ENCODE results near the gene CDC42EP5.

Gene CDC42EP5

GRCh38 chr19:54436628-54437252 lies 36.4 kb downstream of the CDC42EP5 start:
- no peak for TF ChIP-seq CTCF (IDR thresholded peaks at IDR 0.05; ENCODE audit: insufficient read depth, low read length, missing control alignments)
- no peak overlapping the region for H3K4me3 ChIP-seq (ENCODE audit: low read depth, low read length)
- DNase-seq (ENCODE audit: low read depth, low spot score): no peak
- POLR2A ChIA-PET: interaction anchor here (1.1 kb wide), 1 partner anchor 12 kb away, joined by 4 read pairs; the partner anchor contains the start of gene LENG8
- CTCF ChIA-PET: no interaction called here

GRCh38 chr19:54436031-54436523 lies 37.0 kb downstream of the CDC42EP5 start:
- CTCF ChIA-PET: no interaction called here
- DNase-seq (ENCODE audit: low read depth, low spot score): no peak
- POLR2A ChIA-PET: interaction anchor here (1.1 kb wide), 1 partner anchor 13 kb away, joined by 4 read pairs; the partner anchor contains the start of gene LENG8
- no peak overlapping the region for H3K4me3 ChIP-seq (ENCODE audit: low read depth, low read length)
- TF ChIP-seq CTCF (IDR thresholded peaks at IDR 0.05; ENCODE audit: insufficient read depth, low read length, missing control alignments): no peak

- ChIA-PET POLR2A (interaction anchor here (1.1 kb wide), 1 partner anchor 13 kb away, joined by 4 read pairs; the partner anchor contains the start of gene LENG8), CTCF (no interaction called here)
- no peak overlapping the region for H3K4me3 ChIP-seq (ENCODE audit: low read depth, low read length)
- DNase-seq (ENCODE audit: low read depth, low spot score): no peak
- no peak for TF ChIP-seq CTCF (IDR thresholded peaks at IDR 0.05; ENCODE audit: insufficient read depth, low read length, missing control alignments)
These were observed 37.5 kb downstream of the CDC42EP5 start for GRCh38 chr19:54435551-54436016.

- DNase-seq (ENCODE audit: low read depth, low spot score): no peak
- POLR2A ChIA-PET: no interaction called here
- CTCF ChIA-PET: no interaction called here
These were observed 38.3 kb downstream of the CDC42EP5 start for GRCh38 chr19:54434873-54435214.

DNA sequence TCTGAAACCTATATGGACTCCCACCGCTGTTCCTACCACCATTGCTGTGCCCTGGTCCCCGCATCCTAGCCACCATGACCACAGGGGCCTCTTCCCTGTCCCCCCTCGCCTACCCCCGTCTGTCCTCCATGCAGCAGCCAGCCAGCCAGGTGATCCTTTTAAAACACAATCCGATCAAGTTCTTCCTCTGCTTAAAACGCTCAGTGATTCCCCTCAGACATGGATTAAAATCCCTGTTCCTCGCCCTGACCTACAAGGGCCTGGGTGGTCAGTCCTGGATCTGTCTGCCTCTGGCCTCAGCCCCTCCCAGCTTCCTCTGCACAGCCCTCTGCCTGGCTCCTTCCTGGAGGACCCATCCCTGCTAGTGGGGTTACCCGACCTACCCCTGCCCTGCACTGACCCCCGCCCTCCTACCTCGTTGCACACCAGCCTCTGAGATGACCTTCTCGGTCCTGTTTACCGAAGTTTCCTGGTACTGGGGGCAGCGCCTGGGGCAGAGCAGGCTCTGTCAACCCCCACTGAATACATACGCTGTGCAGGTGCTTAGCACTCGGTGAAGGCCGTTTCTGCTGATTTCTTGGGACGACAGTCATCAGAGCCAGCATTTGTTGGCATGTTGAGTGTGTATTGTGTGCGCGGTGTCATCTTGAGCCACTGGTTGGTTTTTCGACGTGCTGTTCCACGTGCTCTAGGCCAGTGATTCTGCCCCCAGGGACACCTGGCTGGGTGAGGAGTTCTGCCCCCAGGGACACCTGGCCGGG lies 38.8 kb downstream of the CDC42EP5 start:
- no peak for DNase-seq (ENCODE audit: low read depth, low spot score)

More at GRCh38 chr19:54434873-54435214, 38.3 kb downstream of the CDC42EP5 start:
- no peak overlapping the region for H3K4me3 ChIP-seq (ENCODE audit: low read depth, low read length)
- no peak for TF ChIP-seq CTCF (IDR thresholded peaks at IDR 0.05; ENCODE audit: insufficient read depth, low read length, missing control alignments)

More for the DNA sequence above, 38.8 kb downstream of the CDC42EP5 start:
- no peak for TF ChIP-seq CTCF (IDR thresholded peaks at IDR 0.05; ENCODE audit: insufficient read depth, low read length, missing control alignments)
- H3K4me3 ChIP-seq (ENCODE audit: low read depth, low read length): no peak overlapping the region
- CTCF ChIA-PET: interaction anchor here (0.6 kb wide), 1 partner anchor 14 kb away, joined by 3 read pairs; no protein-coding TSS in a partner anchor
- POLR2A ChIA-PET: no interaction called here

Data from AG04449 (cell line).